HT1080 (cell line): ENCODE data around the gene TNFRSF14. TPM values are rescaled to one million over a fixed set of nuclear protein-coding genes. Genes with fewer than 3 reads are reported as not detected.

Source experiments
- DNase-seq: peaks from one replicate; pipeline ENCODE4 v3.0.0-alpha.2; 2015; ENCODE audit warnings: low read depth
- total RNA-seq: library from RNA; depleted of rRNA; stranded (reverse); fragments of >200 nt; shearing (Covaris generic); gene quantifications from 2 replicates; pipeline ENCODE4 v1.2.3, GENCODE V29; 2014

The TNFRSF14 gene
- total RNA-seq, 1 experiment from 2014 or later: 16.6 TPM

DNA sequence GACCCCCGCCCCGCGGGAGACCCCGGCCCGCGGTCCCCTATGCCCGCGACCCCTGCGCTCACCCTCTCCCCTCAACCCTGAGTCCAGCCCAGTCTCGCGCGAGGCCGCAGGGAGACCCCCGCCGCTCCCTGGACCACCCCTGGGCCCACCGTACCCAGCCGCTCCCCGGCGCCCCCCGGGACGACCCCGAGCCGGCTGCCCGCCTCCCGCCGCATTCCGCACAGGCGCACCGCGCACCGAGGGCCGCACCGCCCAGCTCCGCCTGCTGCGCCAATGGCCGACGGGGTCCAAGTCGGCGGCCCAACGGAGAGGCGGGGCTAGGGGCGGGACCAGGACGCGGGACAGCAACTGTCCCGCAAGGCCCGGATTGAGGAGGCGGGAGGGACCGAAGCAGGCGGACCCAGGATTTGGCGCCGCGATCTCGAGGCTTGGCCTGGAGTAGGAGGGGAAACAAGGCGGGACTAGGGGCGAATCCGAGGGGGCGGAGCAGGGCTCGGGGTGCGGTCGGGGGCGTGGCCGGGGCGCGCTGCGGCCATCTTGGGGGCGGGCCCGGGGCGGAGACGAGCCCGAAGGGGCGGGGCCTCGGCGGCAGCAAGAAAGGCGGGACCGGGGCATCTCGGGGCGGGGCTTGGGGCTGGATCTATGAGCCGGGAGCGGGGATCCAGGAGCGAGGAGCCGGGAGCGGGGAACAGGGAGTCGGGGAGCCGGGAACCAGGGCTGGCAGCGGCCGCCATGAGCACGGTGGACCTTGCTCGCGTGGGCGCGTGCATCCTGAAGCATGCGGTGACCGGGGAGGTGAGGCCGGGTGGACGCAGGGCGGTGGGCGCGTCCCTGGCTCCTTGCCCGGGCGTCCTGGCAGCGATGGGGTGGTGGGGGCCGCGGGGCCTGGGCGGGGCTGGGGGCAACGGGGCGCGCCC is 30.2 kb downstream of the TNFRSF14 start, which contains the start of gene PRXL2B:
Gene PRXL2B (plus strand): TSS at position 624 of the 917 bp plus-strand sequence. CDS start 109 bp downstream, at position 733.
- DNase-seq: peak; percentile 95

DNA sequence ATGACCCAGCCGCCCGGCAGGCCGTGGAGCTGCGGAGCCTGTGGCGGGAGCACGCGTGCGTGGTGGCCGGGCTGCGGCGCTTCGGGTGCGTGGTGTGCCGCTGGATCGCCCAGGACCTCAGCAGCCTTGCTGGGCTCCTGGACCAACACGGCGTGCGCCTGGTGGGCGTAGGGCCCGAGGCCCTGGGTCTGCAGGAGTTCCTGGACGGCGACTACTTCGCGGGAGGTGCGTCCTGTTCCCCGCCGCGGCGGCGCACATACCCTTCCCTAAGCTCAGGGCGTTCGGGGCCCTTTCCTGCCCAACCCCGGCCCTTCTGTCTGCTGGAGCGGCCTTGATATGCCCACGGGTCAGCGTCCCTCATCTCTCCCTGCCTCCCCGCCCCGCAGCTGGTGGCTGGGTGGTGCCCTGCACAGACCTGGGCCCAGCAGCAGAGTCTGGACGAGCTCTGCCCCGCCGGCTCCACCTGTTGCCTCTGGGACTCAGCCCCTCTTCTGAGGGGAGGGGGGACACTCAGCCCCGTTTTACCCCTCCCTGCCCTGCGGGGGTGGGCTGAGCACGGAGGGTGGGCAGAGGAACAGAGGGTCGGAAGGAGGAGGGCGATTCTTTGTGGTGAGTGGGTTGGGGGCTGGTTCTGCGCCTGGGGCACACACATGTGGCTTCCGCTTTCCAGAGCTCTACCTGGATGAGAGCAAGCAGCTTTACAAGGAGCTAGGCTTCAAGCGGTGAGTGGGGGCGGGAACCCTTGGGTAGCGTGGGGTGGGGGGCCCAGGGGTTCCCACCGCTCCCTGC is 31.1 kb downstream of the TNFRSF14 start:
- DNase-seq: peak; percentile 23

DNA sequence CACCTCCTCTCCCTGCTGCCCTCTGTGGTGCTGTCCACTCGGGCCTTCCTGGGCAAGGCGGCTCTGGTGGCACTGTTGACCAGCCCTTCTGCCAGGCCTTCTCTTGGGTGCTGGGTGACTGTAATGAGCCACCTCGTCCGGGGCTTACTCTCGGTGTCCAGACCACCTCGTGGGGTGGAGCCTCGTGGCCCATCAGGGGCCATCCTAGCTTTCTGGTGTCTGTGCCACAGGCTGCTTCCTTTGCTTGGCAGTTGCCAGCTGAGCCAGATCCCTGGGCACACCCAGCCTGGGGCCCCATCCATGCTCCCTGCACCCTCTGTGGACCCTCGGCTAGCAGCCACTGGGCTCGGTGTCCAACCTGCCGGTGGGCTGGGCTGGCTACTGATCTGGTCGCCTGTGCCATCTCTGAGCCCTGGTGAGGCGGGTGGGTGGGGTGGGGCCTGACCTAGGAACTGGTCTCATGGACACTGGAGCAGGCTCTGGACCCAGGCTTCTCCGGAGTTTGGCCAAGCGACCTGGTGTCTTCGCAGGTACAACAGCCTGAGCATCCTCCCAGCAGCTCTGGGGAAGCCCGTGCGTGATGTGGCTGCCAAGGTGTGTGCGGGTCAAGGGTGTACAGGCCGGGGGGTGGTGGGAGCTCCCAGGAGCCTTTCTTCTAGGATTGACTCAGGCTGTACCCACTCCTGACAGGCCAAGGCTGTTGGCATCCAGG is 31.8 kb downstream of the TNFRSF14 start:
- DNase-seq: no peak

DNA sequence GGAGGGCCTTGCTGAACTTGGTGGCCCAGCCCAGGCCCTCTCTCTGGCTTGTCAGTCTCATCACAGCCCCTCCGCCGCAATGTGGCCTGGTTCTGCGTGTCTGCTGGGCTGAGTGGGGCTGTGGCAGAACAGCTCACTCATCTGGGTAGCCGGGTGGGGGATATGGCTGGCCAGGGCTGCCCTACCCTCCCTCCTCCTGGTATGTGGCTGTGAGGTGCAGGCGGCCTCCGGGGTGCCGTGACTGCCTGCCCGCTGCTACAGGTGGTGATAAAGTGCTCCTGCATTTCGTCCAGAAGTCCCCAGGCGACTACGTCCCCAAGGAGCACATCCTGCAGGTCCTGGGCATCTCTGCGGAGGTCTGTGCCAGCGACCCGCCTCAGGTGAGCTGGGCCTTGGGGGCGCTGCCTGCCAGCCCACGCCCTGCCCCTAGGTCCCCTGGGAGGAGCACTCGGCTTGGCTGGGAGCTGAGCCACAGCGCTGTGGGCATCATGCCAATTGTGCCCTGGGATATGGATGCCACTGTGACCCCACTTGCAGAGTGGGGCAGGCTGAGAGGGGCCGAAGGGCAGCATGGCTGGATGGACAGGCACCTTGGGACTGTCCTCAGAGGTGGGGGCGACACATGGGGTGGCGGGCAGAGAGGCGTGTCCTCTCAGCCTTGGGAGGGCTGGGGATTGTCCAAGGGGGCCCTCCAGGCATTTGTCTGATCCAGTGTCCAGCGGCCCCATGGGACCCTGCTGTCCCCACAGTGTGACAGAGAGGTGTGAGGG is 32.7 kb downstream of the TNFRSF14 start:
- no peak for DNase-seq

DNA sequence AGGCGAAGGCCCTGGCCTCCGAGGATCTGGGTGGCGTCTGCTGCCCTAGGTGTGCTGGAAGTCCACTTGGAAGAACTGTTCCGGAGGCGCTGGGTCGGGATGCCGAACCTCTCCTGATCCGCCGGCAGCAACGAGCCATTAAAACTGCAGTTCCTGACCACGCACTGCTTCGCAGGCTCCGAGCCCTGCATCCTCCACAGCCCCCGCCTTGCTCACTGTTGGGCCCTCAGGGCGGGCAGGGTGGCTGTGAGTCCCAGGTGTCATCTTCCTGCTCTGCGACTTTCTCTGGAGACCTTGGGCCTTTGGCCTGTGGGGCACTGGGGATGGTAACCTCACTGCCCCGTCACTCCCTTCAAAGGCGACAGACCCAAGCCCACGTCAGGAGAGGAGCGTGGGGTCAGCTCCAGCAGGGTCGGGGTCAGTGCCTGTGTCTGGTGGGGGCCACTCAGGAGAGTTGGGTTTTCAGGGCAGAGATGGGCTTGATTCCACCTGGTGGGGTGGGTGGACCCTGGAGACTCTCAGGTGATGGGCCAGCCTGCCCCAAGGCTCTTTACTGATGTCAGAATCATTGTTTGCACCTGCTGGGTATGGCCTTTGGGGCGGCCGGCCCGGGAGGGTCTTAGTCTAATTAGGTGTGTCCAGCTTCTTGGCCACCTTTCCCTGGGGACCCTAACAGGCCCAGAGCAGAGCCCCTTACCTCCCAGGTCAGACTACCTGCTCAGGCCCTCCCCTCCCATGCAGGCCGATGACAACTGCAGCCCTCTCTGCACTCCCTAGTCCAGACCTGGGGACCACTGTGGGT is 33.5 kb downstream of the TNFRSF14 start:
- DNase-seq: no peak

DNA sequence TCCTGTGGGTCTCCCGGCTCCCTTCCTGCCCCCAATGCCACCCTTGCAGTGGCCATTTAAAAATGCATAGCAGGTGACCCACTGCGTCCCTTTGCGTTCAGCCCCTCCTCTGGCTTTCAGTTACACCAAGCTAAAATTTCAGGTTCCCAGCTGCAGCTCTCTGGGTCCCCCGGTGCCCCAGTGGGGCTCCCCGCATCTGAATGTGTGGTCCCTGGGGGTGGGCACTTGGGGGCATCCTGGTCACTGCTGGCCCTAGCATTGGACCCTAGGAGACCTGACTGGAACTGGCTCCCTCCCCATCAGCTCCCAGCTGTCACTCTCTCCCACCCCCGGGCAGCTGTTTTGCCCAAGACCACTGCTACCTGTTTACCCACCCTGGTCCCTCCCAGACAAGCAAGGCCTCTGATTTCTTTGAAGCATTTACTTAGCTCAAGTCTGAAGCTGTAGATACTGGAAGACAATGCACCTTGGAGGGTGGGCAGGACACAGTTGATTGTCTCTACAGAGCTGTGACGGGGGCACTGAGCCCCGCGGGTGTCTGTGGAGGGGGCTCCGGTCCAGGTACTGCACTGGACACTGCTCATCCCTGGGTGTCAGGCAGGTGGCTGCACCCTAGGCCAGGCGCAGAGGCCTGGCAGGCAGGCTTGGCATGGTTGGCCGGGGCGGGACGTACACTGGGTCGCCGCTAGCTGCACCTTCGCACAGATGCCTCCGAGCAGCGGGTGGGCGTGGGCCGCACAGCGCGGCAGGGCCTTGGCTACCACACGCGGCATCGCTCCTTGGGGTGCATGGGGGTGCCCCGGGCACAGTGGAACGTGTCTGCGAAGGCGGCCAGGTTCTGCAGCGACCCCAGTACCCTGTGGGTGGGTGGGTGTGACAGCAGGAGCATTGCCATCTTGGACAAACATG is 34.3 kb downstream of the TNFRSF14 start:
- no peak for DNase-seq

DNA sequence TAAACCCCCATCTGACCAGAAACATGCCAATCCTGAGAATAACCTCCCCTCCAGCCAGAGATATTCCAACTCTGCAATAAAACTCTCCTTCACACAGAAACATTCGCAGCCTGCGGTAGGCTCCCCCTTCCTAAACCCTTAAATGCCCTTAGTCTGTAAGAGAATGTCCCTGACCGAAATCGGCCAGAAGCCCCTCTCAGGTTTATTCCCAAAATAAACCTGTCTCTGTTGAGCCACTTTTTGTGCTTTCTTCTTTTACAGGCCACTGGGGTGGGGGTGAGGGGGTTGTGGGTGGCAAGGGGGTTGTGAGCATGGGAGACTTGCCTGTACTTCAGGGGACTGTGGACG is 35.0 kb downstream of the TNFRSF14 start:
- no peak for DNase-seq

DNA sequence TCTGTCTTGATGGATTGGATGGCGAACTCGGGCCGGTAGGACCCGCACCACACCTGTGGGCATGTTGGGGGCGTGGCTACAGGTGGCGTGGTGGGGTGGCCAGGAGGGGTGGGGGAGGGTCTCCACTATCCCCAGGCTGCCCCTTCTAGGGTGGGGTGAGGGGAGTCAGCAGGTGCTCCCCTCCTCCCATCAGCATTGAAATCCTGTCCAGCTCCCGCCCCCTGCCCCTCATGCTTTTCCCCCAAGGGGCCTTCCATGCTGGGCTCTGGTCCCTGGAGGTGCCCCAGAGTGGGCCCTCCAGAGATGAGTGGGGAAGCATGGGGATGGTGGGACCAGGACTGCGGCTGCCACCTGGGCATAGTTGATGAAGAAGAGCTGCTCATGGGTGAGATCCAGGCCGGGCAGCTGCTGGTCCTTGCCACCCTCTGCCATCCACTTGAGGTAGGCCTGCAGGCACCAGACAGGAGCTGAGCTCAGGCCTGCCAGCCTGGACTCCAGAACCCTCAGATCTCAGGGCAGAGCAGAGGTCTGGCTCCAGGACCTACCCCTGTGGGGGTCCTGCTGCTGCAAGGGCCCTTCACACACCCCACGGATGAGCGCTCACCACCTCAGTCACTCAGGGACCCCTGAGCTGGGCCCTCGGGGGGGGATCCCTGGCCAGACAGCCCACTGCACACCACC is 35.5 kb downstream of the TNFRSF14 start:
- DNase-seq: no peak

DNA sequence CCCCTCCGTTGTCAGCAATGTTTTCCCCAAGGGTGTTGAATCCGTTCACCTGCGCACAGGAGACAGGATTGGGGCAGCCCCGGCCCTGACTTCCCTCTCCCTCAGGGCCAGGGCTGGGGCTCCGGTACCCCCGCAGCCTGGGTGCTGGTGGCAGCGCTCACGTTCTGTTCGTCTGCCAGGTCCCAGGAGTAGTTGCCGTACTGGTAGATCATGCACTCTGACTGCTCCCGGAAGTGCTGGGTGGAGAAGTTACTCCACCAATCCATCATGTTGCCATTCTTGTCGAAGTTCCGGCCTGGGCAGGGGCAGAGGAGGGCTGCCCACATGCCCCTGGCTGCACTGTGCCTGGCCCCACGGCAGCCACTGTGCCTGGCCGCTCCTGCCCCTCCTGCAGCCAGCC is 36.5 kb downstream of the TNFRSF14 start:
- no peak for DNase-seq

DNA sequence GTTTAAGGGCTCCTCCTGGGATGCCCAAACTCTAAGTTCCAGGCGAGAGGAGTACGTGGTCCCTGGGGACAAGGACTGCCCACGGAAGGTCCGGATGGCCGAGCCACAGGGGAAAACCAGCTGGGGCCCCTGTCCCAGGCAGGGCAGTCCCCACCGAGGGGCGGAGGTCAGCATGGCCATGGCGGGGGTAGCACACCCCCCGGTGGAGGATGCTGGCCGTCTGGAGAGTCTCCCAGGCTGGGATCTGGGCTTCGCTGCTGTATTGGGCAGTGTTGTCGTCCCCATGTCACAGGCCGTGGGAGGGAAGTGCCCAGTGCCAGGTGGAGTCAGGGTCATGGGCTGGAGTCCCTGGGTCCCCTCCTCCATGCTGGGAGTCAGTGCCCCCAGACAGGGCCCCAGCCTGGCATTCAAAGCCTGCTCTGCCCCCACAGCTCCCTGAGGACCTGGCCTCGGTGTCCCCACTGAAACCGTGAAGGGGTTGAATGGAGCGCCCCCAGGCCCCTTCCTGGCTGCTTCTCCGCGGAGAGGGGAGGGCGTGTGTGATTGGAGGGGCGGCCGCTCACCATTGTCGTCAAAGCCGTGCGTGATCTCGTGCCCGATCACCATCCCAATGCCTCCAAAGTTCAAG is 37.2 kb downstream of the TNFRSF14 start:
- DNase-seq: no peak

DNA sequence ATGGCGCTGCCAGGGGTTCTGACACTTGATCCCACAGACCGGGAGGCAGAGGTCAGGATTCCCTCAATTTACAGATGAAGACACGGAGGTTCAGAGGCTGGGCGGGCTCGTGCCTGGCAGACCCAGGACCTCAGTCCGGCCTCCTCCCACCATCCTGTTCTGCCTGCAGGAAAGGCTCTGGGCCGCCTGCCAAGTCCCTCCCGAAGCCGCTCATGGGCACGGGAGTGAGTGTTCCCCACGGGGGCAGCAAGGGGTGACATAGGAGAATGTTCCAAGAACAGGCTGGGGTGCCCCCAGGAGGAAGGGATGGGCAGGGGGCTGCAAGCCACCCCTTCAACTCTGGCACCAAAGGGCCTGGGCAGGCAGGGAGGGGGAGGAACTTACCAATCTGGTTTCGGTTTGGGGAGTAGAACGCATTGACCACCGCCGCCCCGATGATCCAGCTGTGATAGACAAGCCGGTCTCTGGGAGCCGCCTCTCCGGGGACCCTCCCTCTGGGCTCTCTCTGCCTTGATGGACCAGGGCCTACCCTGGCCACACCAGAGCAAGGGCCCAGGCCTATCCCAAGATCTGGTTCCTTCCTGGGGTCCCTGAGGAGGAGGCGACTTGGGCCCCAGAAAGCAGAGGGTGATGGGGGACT is 38.0 kb downstream of the TNFRSF14 start:
- peak; percentile 23 for DNase-seq

DNA sequence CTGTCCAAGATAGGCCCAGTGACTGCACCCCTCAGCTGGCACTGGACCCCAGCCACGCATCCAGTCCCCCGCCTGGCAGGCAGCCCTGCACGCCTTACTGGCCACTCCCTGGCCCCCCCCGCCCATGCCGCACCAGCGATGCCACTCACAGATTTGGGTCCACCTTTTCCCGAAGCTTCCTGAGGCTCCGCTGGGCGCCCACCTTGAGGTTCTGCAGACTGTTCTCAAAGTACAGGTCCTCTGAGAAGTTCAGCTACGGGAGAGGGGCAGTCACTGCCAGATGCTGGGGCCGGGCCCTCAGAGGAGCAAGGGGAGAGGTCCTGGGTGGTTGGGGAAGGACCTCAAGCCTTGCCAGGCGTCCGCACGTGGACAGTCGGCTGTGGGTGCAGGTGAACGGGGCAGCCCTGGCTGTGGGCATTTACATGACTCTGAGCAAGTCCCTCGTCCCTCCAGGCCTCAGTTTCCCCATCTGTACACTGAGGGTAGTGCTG is 38.5 kb downstream of the TNFRSF14 start:
- DNase-seq: no peak

DNA sequence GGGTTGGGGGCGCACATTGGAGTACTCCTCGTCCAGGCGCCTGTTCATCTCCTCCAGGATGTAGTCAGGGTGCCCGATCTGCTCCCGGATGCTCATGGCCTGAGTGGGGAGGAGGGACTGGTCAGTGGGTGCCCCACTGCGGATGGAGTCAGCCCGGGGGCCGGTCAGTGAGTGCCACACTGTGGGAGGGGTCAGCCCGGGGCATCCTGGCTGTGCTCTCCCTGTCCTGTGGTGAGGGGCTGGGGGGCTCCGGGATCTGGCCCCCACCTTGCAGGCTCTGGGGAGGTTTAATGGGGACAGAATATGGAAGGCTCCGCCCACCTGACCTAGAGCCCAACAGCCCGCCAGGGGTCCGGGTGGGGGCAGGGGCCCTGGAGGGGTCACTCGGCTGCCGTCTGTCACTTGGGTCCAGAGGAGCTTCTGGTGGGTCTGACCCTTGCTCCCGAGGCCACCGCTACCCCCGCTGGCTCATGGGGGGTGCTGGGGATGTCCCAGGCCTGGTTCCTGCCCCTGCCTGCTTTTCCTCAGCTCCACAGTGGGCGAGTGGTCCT is 39.2 kb downstream of the TNFRSF14 start:
- no peak for DNase-seq

DNA sequence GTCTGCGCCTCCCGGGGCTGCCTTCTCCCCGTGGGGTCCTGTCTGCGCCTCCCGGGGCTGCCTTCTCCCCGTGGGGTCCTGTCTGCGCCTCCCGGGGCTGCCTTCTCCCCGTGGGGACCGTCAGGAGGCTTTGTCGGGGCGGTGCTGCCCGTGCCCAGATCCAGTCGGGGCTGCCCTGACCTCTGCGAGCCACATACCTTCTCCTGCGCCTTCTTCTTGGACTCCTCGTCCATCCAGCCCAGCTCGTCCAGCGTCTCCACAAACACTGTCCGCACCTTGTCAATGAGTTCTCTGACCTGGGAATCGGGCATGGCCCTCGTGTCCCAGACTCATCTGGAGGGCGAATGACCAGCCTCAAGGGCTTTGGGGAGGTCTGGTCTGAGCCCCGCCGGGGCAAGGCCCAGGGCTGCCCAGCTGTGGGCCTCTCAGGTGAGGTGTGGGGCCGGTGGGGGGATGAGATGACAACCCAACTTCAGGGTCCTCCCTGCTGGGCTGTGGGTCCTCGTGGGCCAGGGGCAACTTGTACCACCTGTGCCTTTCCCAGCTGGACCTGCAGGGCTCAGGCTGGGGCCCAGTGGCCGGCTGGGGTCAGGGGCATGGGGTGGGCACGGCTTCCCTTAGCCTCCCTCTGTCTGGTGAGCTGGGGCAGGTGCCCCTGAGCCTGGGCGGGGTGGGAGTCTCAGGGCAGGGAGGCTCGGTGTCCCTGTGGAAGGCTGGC is 39.8 kb downstream of the TNFRSF14 start:
- no peak for DNase-seq

DNA sequence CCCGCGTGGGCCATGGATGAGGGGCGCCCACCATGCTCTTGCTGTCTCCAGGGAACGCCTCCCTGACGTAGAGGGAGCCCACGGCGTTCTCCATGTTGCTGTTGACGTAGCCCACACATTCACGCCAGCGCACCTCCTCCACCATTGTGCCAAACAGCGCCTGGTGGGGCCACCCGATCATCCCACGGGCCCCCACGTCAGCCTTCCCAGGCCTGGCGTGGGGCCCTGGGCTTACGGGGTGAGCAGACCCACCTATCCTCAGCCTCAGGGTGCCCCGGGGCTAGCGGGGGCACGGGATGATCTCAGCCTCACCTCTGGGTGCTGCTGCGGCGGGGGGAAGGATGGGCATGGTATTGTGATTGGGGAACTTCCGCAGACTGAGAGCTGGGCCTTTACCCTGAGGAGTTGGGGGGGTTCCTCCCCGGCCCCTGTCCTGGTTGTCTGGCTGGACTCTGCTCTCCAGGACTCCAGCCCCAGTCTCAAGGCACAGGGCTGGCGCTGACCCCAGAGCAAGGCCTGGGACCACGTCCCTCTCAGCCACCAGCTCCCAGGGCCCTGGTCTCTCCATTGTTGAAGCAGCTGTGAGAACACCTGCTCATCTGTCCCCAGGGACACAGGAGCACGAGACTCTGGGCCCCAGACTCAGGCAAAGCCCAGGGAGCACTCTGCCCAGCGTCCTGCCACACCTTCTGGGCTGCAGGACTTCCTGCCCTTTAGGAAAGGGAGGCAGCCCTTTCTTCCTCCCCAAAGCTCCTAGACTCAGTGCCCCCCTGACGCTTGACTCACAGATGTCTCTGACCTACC is 40.6 kb downstream of the TNFRSF14 start:
- DNase-seq: no peak
